Trophoblast cell (in vitro differentiated cells and primary cell): ENCODE results near the gene SPRED3.

Source experiments
- DNase-seq, 2 donors: peaks; one replicate each; pipeline ENCODE4 v3.0.0-alpha.2; 2016
- H2AFZ ChIP-seq: 2 replicates; pipeline ENCODE4 v1.6.1; 2013; ENCODE audit warnings: low read length, moderate library complexity, mild to moderate bottlenecking; ENCODE audit not compliant: insufficient read depth, poor library complexity
- H2AK5ac ChIP-seq: 2 replicates; pipeline ENCODE4 v1.6.1; 2013; ENCODE audit warnings: mild to moderate bottlenecking, low read length
- H2BK120ac ChIP-seq: 2 replicates; pipeline ENCODE4 v1.6.1; 2013; ENCODE audit warnings: low read length, mild to moderate bottlenecking, moderate library complexity; ENCODE audit not compliant: insufficient read depth, poor library complexity
- H2BK12ac ChIP-seq: 2 replicates; pipeline ENCODE4 v1.6.1; 2013; ENCODE audit warnings: mild to moderate bottlenecking, low read length, moderate library complexity
- H2BK5ac ChIP-seq: 2 replicates; pipeline ENCODE4 v1.6.1; 2013; ENCODE audit warnings: low read length, low read depth, moderate library complexity, mild to moderate bottlenecking; ENCODE audit not compliant: poor library complexity
- H3K14ac ChIP-seq: 2 replicates; pipeline ENCODE4 v1.6.1; 2013; ENCODE audit warnings: mild to moderate bottlenecking, low read length
- H3K18ac ChIP-seq: 2 replicates; pipeline ENCODE4 v1.6.1; 2013; ENCODE audit warnings: mild to moderate bottlenecking, low read length
- H3K23ac ChIP-seq: 2 replicates; pipeline ENCODE4 v1.6.1; 2013; ENCODE audit warnings: low read length
- H3K27ac ChIP-seq: 2 replicates; pipeline ENCODE4 v1.5.1; 2013; ENCODE audit warnings: low read depth, mild to moderate bottlenecking, inconsistent platforms, low read length, moderate library complexity
- H3K27me3 ChIP-seq: 2 replicates; pipeline ENCODE4 v1.6.1; 2013; ENCODE audit warnings: inconsistent platforms, mild to moderate bottlenecking, low read length, moderate library complexity; ENCODE audit not compliant: insufficient read depth
- H3K36me3 ChIP-seq, 2 experiments: 1 replicate in 1 of 2; 2 replicates in 1 of 2; pipeline ENCODE4 v1.6.1; 2013; ENCODE audit warnings: low read length in 2 of 2, mild to moderate bottlenecking in 2 of 2, moderate library complexity in 1 of 2; ENCODE audit not compliant: insufficient read depth in 2 of 2, control insufficient read depth in 1 of 2
- H3K4ac ChIP-seq: 2 replicates; pipeline ENCODE4 v1.6.1; 2013; ENCODE audit warnings: low read depth, mild to moderate bottlenecking, low read length, moderate library complexity
- H3K4me1 ChIP-seq, 2 experiments: 1 replicate in 1 of 2; 2 replicates in 1 of 2; pipeline ENCODE4 v1.6.1; 2013; ENCODE audit warnings: low read length in 2 of 2, mild to moderate bottlenecking in 2 of 2, moderate library complexity in 1 of 2; ENCODE audit not compliant: insufficient read depth in 2 of 2, control insufficient read depth in 1 of 2
- H3K4me2 ChIP-seq: 2 replicates; pipeline ENCODE4 v1.6.1; 2013; ENCODE audit warnings: inconsistent platforms, mild to moderate bottlenecking, low read length, moderate library complexity
- H3K4me3 ChIP-seq: 2 replicates; pipeline ENCODE4 v1.5.1; 2013; ENCODE audit warnings: mild to moderate bottlenecking, low read depth, low read length, inconsistent platforms
- H3K79me1 ChIP-seq: one replicate; pipeline ENCODE4 v1.6.1; 2013; ENCODE audit warnings: low read length
- H3K79me2 ChIP-seq: 2 replicates; pipeline ENCODE4 v1.6.1; 2013; ENCODE audit warnings: low read length, mild to moderate bottlenecking; ENCODE audit not compliant: control insufficient read depth, insufficient read depth, poor library complexity
- H3K9ac ChIP-seq: 2 replicates; pipeline ENCODE4 v1.6.1; 2013; ENCODE audit warnings: mild to moderate bottlenecking, low read length
- H3K9me3 ChIP-seq: 2 replicates; pipeline ENCODE4 v1.6.1; 2013; ENCODE audit warnings: low read depth, mild to moderate bottlenecking, control low read depth, inconsistent platforms, low read length; ENCODE audit not compliant: insufficient read depth
- H4K12ac ChIP-seq: 2 replicates; pipeline ENCODE4 v1.6.1; 2013; ENCODE audit warnings: low read depth, mild to moderate bottlenecking, low read length, moderate library complexity
- H4K8ac ChIP-seq: 2 replicates; pipeline ENCODE4 v1.6.1; 2013; ENCODE audit warnings: low read depth, mild to moderate bottlenecking, low read length, moderate library complexity
- H4K91ac ChIP-seq: one replicate; pipeline ENCODE4 v1.6.1; 2013; ENCODE audit warnings: low read depth, mild to moderate bottlenecking, low read length, moderate library complexity
- WGBS: extraction: QIAGEN DNeasy Blood & Tissue Kit; methylation state at CpG from one replicate; pipeline ENCODE4 v1.1.7; 2013; ENCODE audit warnings: missing lambda C conversion rate; ENCODE audit not compliant: insufficient read length, insufficient coverage; ENCODE audit errors: extremely low coverage; 5-methylcytosine and 5-hydroxymethylcytosine counted together

Gene SPRED3

DNA sequence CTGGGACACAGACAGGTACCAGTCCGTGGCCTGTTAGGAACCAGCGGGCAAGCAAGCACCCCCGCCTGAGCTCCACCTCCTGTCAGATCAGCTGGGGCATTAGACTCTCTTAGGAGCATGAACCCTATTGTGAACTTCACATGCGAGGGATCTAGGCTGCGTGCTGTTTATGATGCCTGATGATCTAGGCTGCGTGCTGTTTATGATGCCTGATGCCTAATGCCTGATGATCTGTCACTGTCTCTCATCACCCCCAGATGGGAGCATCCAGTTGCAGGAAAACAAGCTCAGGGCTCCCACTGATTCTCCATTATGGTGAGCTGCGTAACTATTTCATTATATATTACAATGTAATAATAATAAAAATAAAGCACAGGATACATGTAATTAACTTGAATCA lies 33.9 kb downstream of the SPRED3 start:
- no peak overlapping the region for H3K4ac ChIP-seq
- peaks cover 5 to 12% of the 10 kb centered on the region in 2 experiments for H3K4me1 ChIP-seq
- H2AK5ac ChIP-seq = no peak overlapping the region
- H3K27ac ChIP-seq = no peak overlapping the region
- peaks cover 6% of the 10 kb centered on the region for H3K9me3 ChIP-seq
- no peak overlapping the region for H2BK5ac ChIP-seq
- no peak overlapping the region for H2AFZ ChIP-seq
- no peak overlapping the region for H3K14ac ChIP-seq
- no peak overlapping the region for H2BK12ac ChIP-seq
- H3K79me2 ChIP-seq = no peaks in the 10 kb centered on the region
- H3K36me3 ChIP-seq = no peaks in the 10 kb centered on the region
- H3K79me1 ChIP-seq = no peaks in the 10 kb centered on the region
- H3K27me3 ChIP-seq = no peaks in the 10 kb centered on the region
- WGBS = no CpG with 5 or more reads among the region's 7 CpGs
- H2BK120ac ChIP-seq = no peak overlapping the region
- H3K4me2 ChIP-seq = no peak overlapping the region
- no peak overlapping the region for H4K91ac ChIP-seq
- no peak overlapping the region for H4K8ac ChIP-seq
- no peak overlapping the region for H4K12ac ChIP-seq
- no peak overlapping the region for H3K23ac ChIP-seq
- no peak overlapping the region for H3K4me3 ChIP-seq
- no peak overlapping the region for H3K9ac ChIP-seq
- H3K18ac ChIP-seq = no peak overlapping the region
- DNase-seq = no peak

DNA sequence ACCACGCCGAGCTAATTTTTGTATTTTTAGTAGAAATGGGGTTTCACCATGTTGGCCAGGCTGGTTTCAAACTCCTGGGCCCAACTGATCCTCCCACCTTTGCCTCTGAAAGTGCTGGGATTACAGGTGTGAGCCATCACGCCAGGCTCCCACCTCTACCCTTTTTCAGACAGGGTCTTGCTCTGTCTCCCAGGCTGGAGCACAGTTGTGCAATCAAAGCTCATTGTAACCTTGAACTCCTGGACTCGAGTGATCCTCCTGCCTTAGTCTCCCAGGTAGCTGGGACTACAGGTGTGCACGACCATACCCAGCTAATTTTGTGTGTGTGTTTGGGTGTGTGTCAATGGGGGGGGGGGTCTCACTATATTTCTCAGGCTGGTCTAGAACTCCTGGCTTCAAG lies 35.8 kb downstream of the SPRED3 start:
- Histone ChIP-seq H3K27ac (no peak overlapping the region), H3K9ac (no peak overlapping the region), H3K79me2 (no peaks in the 10 kb centered on the region), H2BK12ac (no peak overlapping the region), H2BK120ac (no peak overlapping the region), H3K4me2 (no peak overlapping the region), H3K9me3 (peaks cover 2% of the 10 kb centered on the region), H3K36me3 (no peaks in the 10 kb centered on the region), H4K91ac (no peak overlapping the region), H3K4ac (no peak overlapping the region), H4K12ac (no peak overlapping the region), H3K27me3 (no peaks in the 10 kb centered on the region), H2AK5ac (no peak overlapping the region), H2AFZ (no peak overlapping the region), H3K4me3 (no peak overlapping the region), H3K18ac (no peak overlapping the region), H4K8ac (no peak overlapping the region), H3K4me1 (peaks cover 2 to 5% of the 10 kb centered on the region in 2 experiments), H3K79me1 (no peaks in the 10 kb centered on the region), H3K14ac (no peak overlapping the region), H3K23ac (no peak overlapping the region), H2BK5ac (no peak overlapping the region)
- DNase-seq = no peak
- WGBS = no CpG with 5 or more reads among the region's 5 CpGs

DNA sequence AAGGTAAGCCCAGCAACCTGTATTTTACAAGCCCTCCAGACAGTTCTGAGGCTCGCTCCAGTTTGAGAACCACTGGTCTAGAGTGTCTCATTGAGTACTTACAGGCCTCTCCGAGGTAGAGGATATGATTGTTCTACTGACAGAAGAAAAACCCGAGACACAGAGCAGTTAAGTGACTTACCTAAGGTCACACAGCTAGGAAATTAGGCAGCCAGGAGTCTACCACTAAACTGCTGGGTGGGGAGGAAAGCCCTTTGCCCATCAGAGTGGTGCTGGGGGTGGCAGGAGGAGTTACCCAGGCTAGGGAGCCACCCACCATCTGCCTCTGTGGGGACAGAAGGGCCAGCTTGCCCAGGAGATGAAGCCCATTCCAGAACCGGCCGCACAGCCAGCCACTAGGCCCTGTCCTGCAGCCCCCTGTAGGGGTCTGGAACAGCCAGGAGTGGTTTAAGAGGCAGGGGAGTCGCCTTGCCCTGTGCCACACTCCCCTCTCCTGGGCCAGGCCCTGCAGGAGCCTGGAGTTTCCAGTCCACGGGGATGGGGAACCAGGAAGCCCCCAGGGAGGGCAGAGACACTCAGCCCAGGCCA lies 36.8 kb downstream of the SPRED3 start:
- H3K27ac ChIP-seq = no peak overlapping the region
- H3K9me3 ChIP-seq = peaks cover 2% of the 10 kb centered on the region
- no peak overlapping the region for H3K4me2 ChIP-seq
- H3K23ac ChIP-seq = no peak overlapping the region
- H3K79me1 ChIP-seq = no peaks in the 10 kb centered on the region
- no peak overlapping the region for H3K9ac ChIP-seq
- H2BK12ac ChIP-seq = no peak overlapping the region
- no peaks in the 10 kb centered on the region for H3K27me3 ChIP-seq
- H3K36me3 ChIP-seq = no peaks in the 10 kb centered on the region
- H2AK5ac ChIP-seq = no peak overlapping the region
- no peak overlapping the region for H3K18ac ChIP-seq
- no CpG with 5 or more reads among the region's 7 CpGs for WGBS
- H4K8ac ChIP-seq = no peak overlapping the region
- H2BK5ac ChIP-seq = no peak overlapping the region
- no peak for DNase-seq
- H2BK120ac ChIP-seq = no peak overlapping the region
- no peaks in the 10 kb centered on the region for H3K79me2 ChIP-seq
- no peak overlapping the region for H4K12ac ChIP-seq
- H3K4me3 ChIP-seq = no peak overlapping the region
- peaks cover 2 to 5% of the 10 kb centered on the region in 2 experiments for H3K4me1 ChIP-seq
- no peak overlapping the region for H2AFZ ChIP-seq
- no peak overlapping the region for H3K4ac ChIP-seq
- H4K91ac ChIP-seq = no peak overlapping the region
- no peak overlapping the region for H3K14ac ChIP-seq

DNA sequence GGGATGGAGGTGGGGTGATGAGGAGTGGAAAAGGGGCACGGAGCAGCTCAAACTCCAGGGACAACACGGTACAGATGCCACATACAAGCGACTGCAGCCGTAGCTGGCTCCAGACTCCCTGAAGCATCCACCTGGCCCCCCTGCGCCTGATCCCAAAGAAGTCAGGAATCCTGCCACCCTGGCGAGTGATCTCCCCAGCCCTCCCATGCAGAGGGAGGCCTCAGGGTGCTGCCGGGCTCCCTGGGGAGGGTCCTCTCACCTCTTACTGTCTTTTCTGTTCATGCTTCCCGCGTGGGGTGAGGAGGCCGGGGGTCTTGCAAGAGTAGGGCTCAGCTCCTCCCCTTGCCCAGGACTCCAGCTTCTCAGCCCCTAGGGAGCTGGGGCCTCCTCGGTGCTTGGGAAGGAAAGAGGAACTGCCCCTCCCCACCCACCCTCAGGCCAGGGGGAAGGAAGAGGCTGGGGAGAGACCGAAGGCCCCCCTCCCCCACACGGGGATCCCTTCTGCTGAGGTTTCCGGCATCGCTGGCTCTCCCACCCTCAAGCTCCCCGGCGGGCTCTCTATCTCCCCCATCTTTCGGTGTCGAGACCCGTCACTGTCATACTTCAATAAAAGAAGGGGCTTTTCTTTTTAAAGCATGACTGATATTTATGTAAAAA lies 37.4 kb downstream of the SPRED3 start, which contains the start of gene RASGRP4:
RASGRP4 (minus strand) TSS at position 410 of the 657 bp plus-strand sequence; CDS start at position 282, 128 bp downstream.
- WGBS = no CpG with 5 or more reads among the region's 20 CpGs
- no peak within 1 kb of the TSS for H3K18ac ChIP-seq
- no peak within 1 kb of the TSS for H2AK5ac ChIP-seq

More for the DNA sequence above, 37.4 kb downstream of the SPRED3 start, which contains the start of gene RASGRP4:
- no peaks in the 10 kb centered on the region for H3K79me1 ChIP-seq
- H2AFZ ChIP-seq = no peak within 1 kb of the TSS
- no peak within 1 kb of the TSS for H3K27ac ChIP-seq
- peaks cover under 1% of the 10 kb centered on the region for H3K9me3 ChIP-seq
- peak within 1 kb of the TSS; percentile 7 for H4K8ac ChIP-seq
- no peak within 1 kb of the TSS for H2BK5ac ChIP-seq
- no peaks in the 10 kb centered on the region for H3K36me3 ChIP-seq
- H3K79me2 ChIP-seq = no peaks in the 10 kb centered on the region
- H3K4me3 ChIP-seq = no peak within 1 kb of the TSS
- no peak within 1 kb of the TSS for H3K9ac ChIP-seq
- no peak within 1 kb of the TSS for H3K14ac ChIP-seq
- peak within 1 kb of the TSS; percentile 55 for H4K12ac ChIP-seq
- H3K23ac ChIP-seq = no peak within 1 kb of the TSS
- H3K4ac ChIP-seq = no peak within 1 kb of the TSS
- peaks cover 2 to 5% of the 10 kb centered on the region in 2 experiments for H3K4me1 ChIP-seq
- DNase-seq = no peak
- H3K4me2 ChIP-seq = no peak within 1 kb of the TSS
- H3K27me3 ChIP-seq = no peaks in the 10 kb centered on the region
- H4K91ac ChIP-seq = no peak within 1 kb of the TSS
- no peak within 1 kb of the TSS for H2BK120ac ChIP-seq
- no peak within 1 kb of the TSS for H2BK12ac ChIP-seq
